Measurements from ENCODE around the gene C5orf34.

Gene C5orf34, protein sequence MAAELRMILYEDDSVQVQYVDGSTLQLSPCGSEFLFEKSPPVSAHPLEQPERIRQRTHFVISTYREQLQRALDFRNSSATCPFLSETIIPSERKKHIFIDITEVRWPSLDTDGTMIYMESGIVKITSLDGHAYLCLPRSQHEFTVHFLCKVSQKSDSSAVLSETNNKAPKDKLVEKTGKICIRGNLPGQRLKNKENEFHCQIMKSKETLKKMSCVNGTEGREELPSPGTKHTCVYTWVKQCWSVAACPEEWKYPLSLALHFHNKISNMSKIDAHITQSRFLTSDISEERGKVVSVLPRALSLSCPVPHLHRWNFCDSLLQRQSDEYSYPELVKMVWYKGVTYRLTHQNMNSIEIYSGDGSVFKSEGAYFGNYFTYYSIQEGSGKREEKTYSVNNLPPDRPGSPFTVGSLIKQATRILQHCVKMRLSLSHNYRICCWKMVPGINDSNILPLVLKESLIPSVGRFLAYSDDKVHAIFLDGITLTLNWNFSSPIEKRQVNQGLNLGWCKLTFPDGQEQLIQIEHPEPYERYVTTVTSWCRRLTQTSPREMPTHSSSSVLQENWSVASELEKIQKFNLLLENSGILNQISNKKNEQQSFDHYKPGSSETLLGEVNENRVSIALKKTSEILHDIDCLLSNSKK

GRCh38 chr5:43514816-43515677 lies at the start of gene C5orf34:
C5orf34 (minus strand) TSS chr5:43515148; CDS start chr5:43509339, 5,809 bp downstream.
- peak within 1 kb of the TSS; percentile 84 for H3K27ac ChIP-seq (ENCODE audit: low read depth, low read length)
- no peaks in the 10 kb centered on the region for H3K27me3 ChIP-seq (ENCODE audit: low read length)
- H3K36me3 ChIP-seq (ENCODE audit: low read length), result no peaks in the 10 kb centered on the region
- peak within 1 kb of the TSS; percentile 86 for H3K4me3 ChIP-seq (ENCODE audit: insufficient read depth, low read length, poor library complexity, severe bottlenecking)
- H3F3A ChIP-seq (ENCODE audit: insufficient read depth), result peaks cover 7% of the 10 kb centered on the region; the same call in 1 of the 2 replicates
- H2AFZ ChIP-seq (ENCODE audit: low read depth, low read length, severe bottlenecking), result peak within 1 kb of the TSS; percentile 89
- H3K9ac ChIP-seq (ENCODE audit: low read length), result peak within 1 kb of the TSS; percentile 89
- TF ChIP-seq CTCF (IDR thresholded peaks at IDR 0.05; ENCODE audit: insufficient read depth, low read length, poor library complexity, severe bottlenecking) (no peak), EZH2phosphoT487 (conservative IDR thresholded peaks at IDR 0.05; ENCODE audit: low read length) (no peak)
- peak within 1 kb of the TSS; percentile 96 for H3K4me2 ChIP-seq (ENCODE audit: low read depth, low read length, poor library complexity, severe bottlenecking)
- no peaks in the 10 kb centered on the region for H3K9me2 ChIP-seq (replicated peaks; ENCODE audit: insufficient read depth, low read length)
- H4K20me1 ChIP-seq (ENCODE audit: low read depth, low read length), result no peaks in the 10 kb centered on the region
- H3K79me2 ChIP-seq (ENCODE audit: insufficient read depth, low read length), result peaks cover 28% of the 10 kb centered on the region
- no peaks in the 10 kb centered on the region for H3K9me3 ChIP-seq (ENCODE audit: insufficient read depth, low read length)

- Histone ChIP-seq H3K9me2 (replicated peaks; ENCODE audit: insufficient read depth, low read length) (no peaks in the 10 kb centered on the region), H3K9me3 (ENCODE audit: insufficient read depth, low read length) (no peaks in the 10 kb centered on the region), H4K20me1 (ENCODE audit: low read depth, low read length) (no peaks in the 10 kb centered on the region), H2AFZ (ENCODE audit: low read depth, low read length, severe bottlenecking) (no peak overlapping the region), H3K4me3 (ENCODE audit: insufficient read depth, low read length, poor library complexity, severe bottlenecking) (no peak overlapping the region), H3F3A (ENCODE audit: insufficient read depth) (no peaks in the 10 kb centered on the region), H3K27ac (ENCODE audit: low read depth, low read length) (no peak overlapping the region), H3K36me3 (ENCODE audit: low read length) (no peaks in the 10 kb centered on the region), H3K79me2 (ENCODE audit: insufficient read depth, low read length) (no peaks in the 10 kb centered on the region), H3K4me2 (ENCODE audit: low read depth, low read length, poor library complexity, severe bottlenecking) (no peak overlapping the region), H3K9ac (ENCODE audit: low read length) (no peak overlapping the region), H3K27me3 (ENCODE audit: low read length) (no peaks in the 10 kb centered on the region)
- TF ChIP-seq CTCF (IDR thresholded peaks at IDR 0.05; ENCODE audit: insufficient read depth, low read length, poor library complexity, severe bottlenecking) (no peak), EZH2phosphoT487 (conservative IDR thresholded peaks at IDR 0.05; ENCODE audit: low read length) (no peak)
Observed at GRCh38 chr5:43564289-43564850, 49.4 kb upstream of the C5orf34 start.

GRCh38 chr5:43563321-43563720 lies 48.4 kb upstream of the C5orf34 start:
- TF ChIP-seq EZH2phosphoT487 (conservative IDR thresholded peaks at IDR 0.05; ENCODE audit: low read length), result no peak
- TF ChIP-seq CTCF (IDR thresholded peaks at IDR 0.05; ENCODE audit: insufficient read depth, low read length, poor library complexity, severe bottlenecking), result no peak
- Histone ChIP-seq H3K9me2 (replicated peaks; ENCODE audit: insufficient read depth, low read length) (no peaks in the 10 kb centered on the region), H2AFZ (ENCODE audit: low read depth, low read length, severe bottlenecking) (no peak overlapping the region), H3K9ac (ENCODE audit: low read length) (no peak overlapping the region), H3K27ac (ENCODE audit: low read depth, low read length) (no peak overlapping the region), H3K9me3 (ENCODE audit: insufficient read depth, low read length) (no peaks in the 10 kb centered on the region), H3K36me3 (ENCODE audit: low read length) (no peaks in the 10 kb centered on the region), H3K27me3 (ENCODE audit: low read length) (no peaks in the 10 kb centered on the region), H3K79me2 (ENCODE audit: insufficient read depth, low read length) (no peaks in the 10 kb centered on the region), H4K20me1 (ENCODE audit: low read depth, low read length) (no peaks in the 10 kb centered on the region), H3F3A (ENCODE audit: insufficient read depth) (peaks cover 5% of the 10 kb centered on the region; the same call in 1 of the 2 replicates), H3K4me3 (ENCODE audit: insufficient read depth, low read length, poor library complexity, severe bottlenecking) (no peak overlapping the region), H3K4me2 (ENCODE audit: low read depth, low read length, poor library complexity, severe bottlenecking) (no peak overlapping the region)
